Left ventricle myocardium inferior (tissue), 1 donor: Measurements from ENCODE around the gene TRRAP. TPM values are rescaled to one million over a fixed set of nuclear protein-coding genes. Genes with fewer than 3 reads are reported as not detected.

Source experiments
- DNase-seq: peaks from one replicate; pipeline ENCODE4 v3.0.0-alpha.2; 2020
- H3K27ac ChIP-seq: fragments of 200-600 bp; replicated peaks from 2 replicates; pipeline ENCODE4 v1.8.0; 2021
- H3K27me3 ChIP-seq: fragments of 200-600 bp; 2 replicates; pipeline ENCODE4 v1.8.0; 2021; ENCODE audit warnings: low read depth
- H3K36me3 ChIP-seq: fragments of 200-600 bp; 2 replicates; pipeline ENCODE4 v1.8.0; 2021
- H3K4me1 ChIP-seq: fragments of 200-600 bp; 2 replicates; pipeline ENCODE4 v1.8.0; 2021
- H3K4me3 ChIP-seq: fragments of 200-600 bp; 2 replicates; pipeline ENCODE4 v1.8.0; 2021; ENCODE audit warnings: mild to moderate bottlenecking, moderate library complexity
- H3K9me3 ChIP-seq: fragments of 200-600 bp; replicated peaks from 2 replicates; pipeline ENCODE4 v1.8.0; 2021
- CTCF ChIP-seq: fragments of 200-600 bp; IDR thresholded peaks from 2 replicates; pipeline ENCODE4 v1.8.0; 2021; ENCODE audit warnings: antibody characterized with exemption, mild to moderate bottlenecking, borderline replicate concordance
- intact Hi-C: fragments of 100-400 bp; cut with micrococcal nuclease; formaldehyde crosslinking; loops from one replicate; pipeline ENCODE4 v1.11.0; 2022
- total RNA-seq: library from RNA; stranded (reverse); fragmentation: NEBNext Ultra II Directional; extraction: Animal tissue kit (Norgen Biotek cat#: 25700); gene quantifications from one replicate; pipeline ENCODE4 v1.2.1, GENCODE V29; 2021
- donor health status: DM: no; HTN: yes; CAD: no; lungs with severe emphysema.

The TRRAP gene
- total RNA-seq, 1 donor from 2014 or later = 15.5 TPM

GRCh38 chr7:98982686-98983085, 104.4 kb downstream of the TRRAP start:
- Histone ChIP-seq H3K36me3 (peaks cover 99% of the 10 kb centered on the region), H3K27ac (no peak overlapping the region), H3K27me3 (no peaks in the 10 kb centered on the region), H3K4me1 (no peaks in the 10 kb centered on the region), H3K9me3 (peaks cover 11% of the 10 kb centered on the region), H3K4me3 (no peak overlapping the region)
- intact Hi-C loops = no loop called here
- TF ChIP-seq CTCF = no peak
- DNase-seq = no peak

DNA sequence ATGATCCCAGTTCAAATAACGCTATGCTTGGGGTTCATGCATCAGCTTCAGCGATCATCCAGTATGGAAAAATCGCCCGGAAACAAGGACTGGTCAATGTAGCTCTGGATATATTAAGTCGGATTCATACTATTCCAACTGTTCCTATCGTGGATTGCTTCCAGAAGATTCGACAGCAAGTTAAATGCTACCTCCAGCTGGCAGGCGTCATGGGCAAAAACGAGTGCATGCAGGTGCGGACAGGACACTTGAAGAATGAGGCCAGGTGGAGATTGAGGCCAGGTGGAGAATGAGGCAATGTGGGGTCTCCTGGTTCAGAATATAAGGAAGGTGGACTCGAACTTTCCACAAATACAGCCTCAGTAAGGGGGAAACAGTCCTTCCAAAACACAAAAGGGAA, 105.8 kb downstream of the TRRAP start:
- no peak for TF ChIP-seq CTCF
- H3K9me3 ChIP-seq = peaks cover 11% of the 10 kb centered on the region
- H3K4me3 ChIP-seq = no peak overlapping the region
- H3K27ac ChIP-seq = no peak overlapping the region
- no peaks in the 10 kb centered on the region for H3K27me3 ChIP-seq
- DNase-seq = no peak
- H3K4me1 ChIP-seq = no peaks in the 10 kb centered on the region
- H3K36me3 ChIP-seq = peaks cover 99% of the 10 kb centered on the region
- intact Hi-C loops = no loop called here

- peaks cover 11% of the 10 kb centered on the region for H3K9me3 ChIP-seq
- H3K4me1 ChIP-seq = no peaks in the 10 kb centered on the region
- no peak overlapping the region for H3K4me3 ChIP-seq
- H3K27ac ChIP-seq = no peak overlapping the region
- TF ChIP-seq CTCF = no peak
- intact Hi-C loops = no loop called here
- peaks cover 99% of the 10 kb centered on the region for H3K36me3 ChIP-seq
- H3K27me3 ChIP-seq = no peaks in the 10 kb centered on the region
- DNase-seq = no peak
Observed at GRCh38 chr7:98985406-98985805, 107.1 kb downstream of the TRRAP start.

GRCh38 chr7:98985945-98986344, 107.6 kb downstream of the TRRAP start:
- DNase-seq = no peak
- Histone ChIP-seq H3K27me3 (no peaks in the 10 kb centered on the region), H3K9me3 (peaks cover 11% of the 10 kb centered on the region), H3K36me3 (peaks cover 99% of the 10 kb centered on the region), H3K27ac (no peak overlapping the region), H3K4me3 (no peak overlapping the region), H3K4me1 (no peaks in the 10 kb centered on the region)
- intact Hi-C loops = no loop called here
- no peak for TF ChIP-seq CTCF

DNA sequence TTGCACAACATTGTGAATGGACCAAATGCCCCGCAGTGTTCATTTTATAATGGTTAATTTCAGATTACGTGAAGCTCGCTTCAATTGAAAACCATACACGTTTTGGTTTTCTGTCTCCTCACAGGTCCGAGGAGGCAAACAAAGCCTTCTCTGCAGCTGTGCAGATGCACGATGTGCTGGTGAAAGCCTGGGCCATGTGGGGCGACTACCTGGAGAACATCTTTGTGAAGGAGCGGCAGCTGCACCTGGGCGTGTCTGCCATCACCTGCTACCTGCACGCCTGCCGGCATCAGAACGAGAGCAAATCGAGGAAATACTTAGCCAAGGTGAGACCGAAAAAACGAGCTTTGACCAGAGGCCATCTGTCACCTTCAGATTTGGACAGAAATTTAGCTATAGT, 110.3 kb downstream of the TRRAP start:
- TF ChIP-seq CTCF = no peak
- no peaks in the 10 kb centered on the region for H3K27me3 ChIP-seq
- intact Hi-C loops = no loop called here
- peaks cover 11% of the 10 kb centered on the region for H3K9me3 ChIP-seq
- peaks cover 99% of the 10 kb centered on the region for H3K36me3 ChIP-seq
- no peaks in the 10 kb centered on the region for H3K4me1 ChIP-seq
- H3K4me3 ChIP-seq = no peak overlapping the region
- no peak overlapping the region for H3K27ac ChIP-seq
- no peak for DNase-seq

DNA sequence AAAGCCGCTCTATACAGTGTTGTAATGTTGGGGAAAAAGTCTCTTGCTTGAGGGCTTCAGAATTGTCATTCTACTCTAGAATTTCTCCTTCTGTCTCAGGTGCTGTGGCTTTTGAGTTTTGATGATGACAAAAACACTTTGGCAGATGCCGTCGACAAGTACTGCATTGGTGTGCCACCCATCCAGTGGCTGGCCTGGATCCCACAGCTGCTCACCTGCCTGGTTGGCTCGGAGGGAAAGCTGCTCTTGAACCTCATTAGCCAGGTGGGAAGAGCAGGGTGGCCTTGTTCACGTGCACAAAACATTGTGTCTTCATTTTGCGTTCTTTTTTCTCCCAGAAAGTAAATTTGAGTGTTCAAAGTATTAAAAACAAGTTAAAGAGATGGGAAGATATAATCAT, 112.0 kb downstream of the TRRAP start:
- no peak overlapping the region for H3K4me3 ChIP-seq
- H3K4me1 ChIP-seq = no peaks in the 10 kb centered on the region
- no peak for TF ChIP-seq CTCF
- no peak for DNase-seq
- no peaks in the 10 kb centered on the region for H3K27me3 ChIP-seq
- intact Hi-C loops = no loop called here
- H3K36me3 ChIP-seq = peaks cover 99% of the 10 kb centered on the region
- H3K27ac ChIP-seq = no peak overlapping the region
- peaks cover 11% of the 10 kb centered on the region for H3K9me3 ChIP-seq
